AG04449 (cell line): ENCODE measurements around the gene MX1.

ENCODE experiments used
- CTCF ChIA-PET: fragments of 350-600 bp; formaldehyde crosslinking; extraction: SDS; loops from one replicate; lab custom pipeline; 2021; ENCODE audit warnings: antibody characterized with exemption; lab: Yijun Ruan, JAX
- POLR2A ChIA-PET: fragments of 400-600, 350-600 bp; formaldehyde crosslinking; extraction: SDS; loops from one replicate; lab custom pipeline; 2020; ENCODE audit warnings: antibody characterized with exemption, inconsistent platforms; lab: Yijun Ruan, JAX
- DNase-seq: peaks from one replicate; pipeline ENCODE4 v3.0.0-alpha.2; 2010; ENCODE audit warnings: low read depth, low spot score
- H3K4me3 ChIP-seq: 2 replicates; pipeline ENCODE4 v1.5.1; 2011; ENCODE audit warnings: low read depth, mild to moderate bottlenecking, control low read depth, low read length
- TF ChIP-seq, protein P1 (sequence below): IDR thresholded peaks from one replicate; pipeline ENCODE4 v1.5.1; 2011; ENCODE audit warnings: mild to moderate bottlenecking, moderate library complexity, low read length, control low read depth, inconsistent platforms; ENCODE audit not compliant: insufficient read depth; ENCODE audit errors: missing control alignments

Gene MX1

DNA sequence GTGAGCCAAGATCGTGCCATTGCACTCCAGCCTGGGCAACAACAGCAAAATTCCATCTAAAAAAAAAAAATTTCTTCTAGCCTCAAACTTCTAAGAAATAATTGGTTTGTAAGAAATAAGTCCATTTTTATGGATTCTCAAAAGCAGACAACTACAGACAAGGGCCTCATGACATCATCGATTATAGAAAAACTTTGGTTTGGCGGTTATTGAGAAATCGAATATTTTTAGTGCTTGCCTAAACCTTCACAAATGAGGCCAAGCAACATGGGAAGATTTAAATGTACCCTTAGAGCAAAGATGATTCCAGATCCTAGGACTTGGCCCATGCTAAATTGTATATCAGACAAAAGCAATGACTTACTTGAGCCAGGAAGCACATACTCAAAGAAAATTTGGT lies 27.8 kb upstream of the MX1 start:
- no peak overlapping the region for H3K4me3 ChIP-seq
- TF ChIP-seq, protein P1, sequence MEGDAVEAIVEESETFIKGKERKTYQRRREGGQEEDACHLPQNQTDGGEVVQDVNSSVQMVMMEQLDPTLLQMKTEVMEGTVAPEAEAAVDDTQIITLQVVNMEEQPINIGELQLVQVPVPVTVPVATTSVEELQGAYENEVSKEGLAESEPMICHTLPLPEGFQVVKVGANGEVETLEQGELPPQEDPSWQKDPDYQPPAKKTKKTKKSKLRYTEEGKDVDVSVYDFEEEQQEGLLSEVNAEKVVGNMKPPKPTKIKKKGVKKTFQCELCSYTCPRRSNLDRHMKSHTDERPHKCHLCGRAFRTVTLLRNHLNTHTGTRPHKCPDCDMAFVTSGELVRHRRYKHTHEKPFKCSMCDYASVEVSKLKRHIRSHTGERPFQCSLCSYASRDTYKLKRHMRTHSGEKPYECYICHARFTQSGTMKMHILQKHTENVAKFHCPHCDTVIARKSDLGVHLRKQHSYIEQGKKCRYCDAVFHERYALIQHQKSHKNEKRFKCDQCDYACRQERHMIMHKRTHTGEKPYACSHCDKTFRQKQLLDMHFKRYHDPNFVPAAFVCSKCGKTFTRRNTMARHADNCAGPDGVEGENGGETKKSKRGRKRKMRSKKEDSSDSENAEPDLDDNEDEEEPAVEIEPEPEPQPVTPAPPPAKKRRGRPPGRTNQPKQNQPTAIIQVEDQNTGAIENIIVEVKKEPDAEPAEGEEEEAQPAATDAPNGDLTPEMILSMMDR: no peak
- ChIA-PET POLR2A (no interaction called here), CTCF (no interaction called here)
- no peak for DNase-seq

DNA sequence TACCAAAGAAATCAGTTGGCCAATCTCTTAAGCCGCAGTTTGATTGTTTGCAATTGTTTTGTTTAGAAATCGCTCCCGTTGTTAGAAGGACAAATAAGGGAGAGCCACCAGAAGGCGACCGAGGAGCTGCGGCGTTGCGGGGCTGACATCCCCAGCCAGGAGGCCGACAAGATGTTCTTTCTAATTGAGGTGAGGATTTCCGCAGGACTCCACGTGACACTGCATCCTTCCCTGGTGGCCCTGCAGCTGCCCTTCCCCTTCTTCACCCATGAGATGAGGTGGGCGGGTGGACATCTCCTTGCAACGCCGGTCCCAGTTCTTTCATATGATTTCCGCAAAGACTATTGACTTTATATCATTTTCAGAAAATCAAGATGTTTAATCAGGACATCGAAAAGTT lies 27.2 kb upstream of the MX1 start:
- no peak for DNase-seq
- TF ChIP-seq, protein P1: no peak
- no peak overlapping the region for H3K4me3 ChIP-seq
- CTCF ChIA-PET: no interaction called here
- POLR2A ChIA-PET: no interaction called here

DNA sequence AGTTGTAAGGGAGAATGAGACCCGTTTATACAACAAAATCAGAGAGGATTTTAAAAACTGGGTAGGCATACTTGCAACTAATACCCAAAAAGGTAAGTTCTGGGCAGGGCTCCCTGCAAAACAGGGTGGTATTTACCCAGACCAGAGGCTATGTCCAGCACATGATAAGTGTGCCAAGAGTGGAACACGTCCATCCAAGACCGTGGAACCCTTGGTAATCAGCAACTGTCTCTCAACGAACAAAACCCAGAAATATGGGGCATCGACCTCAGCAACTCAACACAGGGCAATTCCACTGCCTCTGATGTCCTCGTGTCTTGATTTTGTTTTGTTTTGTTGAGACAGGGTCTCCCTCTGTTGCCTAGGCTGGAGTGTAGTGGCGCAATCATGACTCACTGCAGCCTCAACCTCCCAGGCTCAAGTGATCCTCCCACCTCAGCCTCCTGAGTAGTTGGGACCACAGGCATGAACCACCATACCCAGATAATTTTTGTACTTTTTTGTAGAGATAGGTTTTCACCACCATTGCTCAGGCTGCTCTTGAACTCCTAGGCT lies 26.7 kb upstream of the MX1 start:
- no peak for DNase-seq
- POLR2A ChIA-PET: no interaction called here
- H3K4me3 ChIP-seq: no peak overlapping the region
- TF ChIP-seq, protein P1: no peak
- CTCF ChIA-PET: no interaction called here

DNA sequence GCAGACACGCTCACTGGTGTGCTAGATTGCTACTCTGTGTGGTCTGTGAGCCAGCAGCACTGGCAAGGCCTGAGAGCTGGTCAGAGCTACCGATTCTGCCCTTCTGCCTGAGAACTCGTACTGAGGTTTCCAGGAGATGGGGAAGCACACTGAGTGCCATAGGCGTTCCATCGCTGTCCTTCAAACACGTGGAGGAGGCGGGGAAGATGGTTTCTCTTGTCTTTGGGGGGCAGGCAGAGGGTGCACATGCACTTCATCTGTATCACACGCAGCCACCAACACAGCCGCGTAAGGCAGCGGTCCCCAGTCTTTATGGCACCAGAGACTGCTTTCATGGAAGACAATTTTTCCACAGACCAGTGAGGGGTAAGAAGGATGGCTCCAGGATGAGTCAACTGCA lies 23.8 kb upstream of the MX1 start:
- DNase-seq: no peak
- no peak overlapping the region for H3K4me3 ChIP-seq
- ChIA-PET CTCF (interaction anchor here (1.4 kb wide), 1 partner anchor 10 kb away, joined by 3 read pairs; no protein-coding TSS in a partner anchor), POLR2A (no interaction called here)
- TF ChIP-seq, protein P1: no peak

DNA sequence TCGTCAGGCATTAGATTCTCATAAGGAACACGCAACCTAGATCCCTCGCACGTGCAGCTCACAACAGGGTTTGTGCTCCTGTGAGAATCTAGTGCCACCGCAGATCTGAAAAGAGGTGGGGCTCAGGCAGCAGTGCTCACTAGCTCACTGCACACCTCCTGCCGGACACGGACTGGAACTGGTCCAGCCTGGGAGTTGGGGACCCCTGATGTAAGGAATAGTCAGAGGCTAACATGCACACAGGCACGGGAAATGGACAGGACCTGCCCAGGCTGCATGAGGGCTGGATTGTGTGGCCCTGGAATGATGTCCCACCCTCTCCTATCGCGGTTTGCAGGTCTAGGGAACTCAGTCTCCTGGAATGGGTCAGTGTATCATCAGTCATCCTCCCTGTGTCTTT lies 23.2 kb upstream of the MX1 start:
- DNase-seq: no peak
- POLR2A ChIA-PET: no interaction called here
- TF ChIP-seq, protein P1: no peak
- no peak overlapping the region for H3K4me3 ChIP-seq
- CTCF ChIA-PET: interaction anchor here (1.4 kb wide), 1 partner anchor 9 kb away, joined by 3 read pairs; no protein-coding TSS in a partner anchor

DNA sequence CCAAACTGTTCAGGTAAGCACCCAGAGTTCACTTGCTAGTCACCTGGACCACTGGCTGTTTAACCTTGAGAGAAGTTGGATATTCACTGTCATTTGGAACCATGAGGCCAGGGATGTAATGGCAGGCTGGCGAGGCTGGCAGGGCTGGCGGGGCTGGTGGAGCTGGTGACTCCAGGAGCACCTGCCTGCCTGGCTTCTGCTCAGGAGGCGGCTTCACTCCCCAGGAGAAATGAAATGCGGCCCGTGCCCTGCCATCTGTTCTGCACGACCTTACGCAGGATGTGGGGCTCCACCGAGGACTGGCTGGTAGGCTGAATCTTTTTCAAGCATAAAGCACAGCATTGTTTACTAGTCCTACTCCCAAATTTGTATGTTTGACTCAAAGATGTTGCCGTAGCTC lies 22.7 kb upstream of the MX1 start:
- POLR2A ChIA-PET: no interaction called here

More for the DNA sequence above, 22.7 kb upstream of the MX1 start:
- H3K4me3 ChIP-seq: no peak overlapping the region
- DNase-seq: no peak
- CTCF ChIA-PET: interaction anchor here (1.4 kb wide), 1 partner anchor 9 kb away, joined by 3 read pairs; no protein-coding TSS in a partner anchor
- TF ChIP-seq, protein P1: no peak
